G401 (cell line): ENCODE results near the gene SLC7A4. TPM values are rescaled to one million over a fixed set of nuclear protein-coding genes. Genes with fewer than 3 reads are reported as not detected.

Source experiments
- total RNA-seq: library from RNA; depleted of rRNA; stranded (reverse); fragments of >200 nt; shearing (Covaris generic); gene quantifications from 2 replicates; pipeline ENCODE4 v1.2.3, GENCODE V29; 2014; rRNA removed

SLC7A4 gene
- total RNA-seq, 1 experiment from 2014 or later = not detected

Other genes starting within 250 kb of the SLC7A4 start
- gene PI4KA, start 173.8 kb downstream of the SLC7A4 start, total RNA-seq = 34.3 and 37.2 TPM in 2 replicates
- gene SNAP29, start 173.6 kb downstream of the SLC7A4 start, total RNA-seq = 8.3 and 16.4 TPM in 2 replicates
- gene CRKL, start 115.2 kb downstream of the SLC7A4 start, total RNA-seq = 30.7 and 33.9 TPM in 2 replicates
- gene AIFM3, start 65.3 kb downstream of the SLC7A4 start, total RNA-seq = 130 and 138 TPM in 2 replicates
- gene LZTR1, start 50.3 kb downstream of the SLC7A4 start, total RNA-seq = 41.5 and 67.0 TPM in 2 replicates
- gene THAP7, start 30.4 kb downstream of the SLC7A4 start, total RNA-seq = 70.5 and 73.5 TPM in 2 replicates
- gene P2RX6, start 17.4 kb downstream of the SLC7A4 start, total RNA-seq = 0.98 and 1.1 TPM in 2 replicates
- not detected in 2 replicates for gene LRRC74B, start 13.4 kb upstream of the SLC7A4 start, total RNA-seq